ENCODE measurements around the gene WDR18.

The WDR18 gene

GRCh38 chr19:1008268-1009040 lies 24.3 kb downstream of the WDR18 start:
- DNase-seq (ENCODE audit: low spot score) = no peak

- no peak for DNase-seq (ENCODE audit: low spot score)
These were observed 25.2 kb downstream of the WDR18 start for GRCh38 chr19:1009041-1009980.

- DNase-seq (ENCODE audit: low spot score) = no peak
These were observed 25.9 kb downstream of the WDR18 start for GRCh38 chr19:1009981-1010538.

GRCh38 chr19:1010586-1011510 lies 26.7 kb downstream of the WDR18 start:
- DNase-seq (ENCODE audit: low spot score) = no peak

GRCh38 chr19:1011831-1012333 lies 27.7 kb downstream of the WDR18 start:
- DNase-seq (ENCODE audit: low spot score) = no peak

- DNase-seq (ENCODE audit: low spot score) = no peak
These were observed 28.2 kb downstream of the WDR18 start for GRCh38 chr19:1012334-1012733.

GRCh38 chr19:1013218-1013617 lies 29.1 kb downstream of the WDR18 start:
- no peak for DNase-seq (ENCODE audit: low spot score)

- DNase-seq (ENCODE audit: low spot score) = no peak
These were observed 30.3 kb downstream of the WDR18 start for GRCh38 chr19:1014161-1015060.

- DNase-seq (ENCODE audit: low spot score) = no peak
These were observed 31.1 kb downstream of the WDR18 start for GRCh38 chr19:1015061-1015781.

- no peak for DNase-seq (ENCODE audit: low spot score)
These were observed 31.9 kb downstream of the WDR18 start for GRCh38 chr19:1015782-1016646.

GRCh38 chr19:1016647-1017114 lies 32.5 kb downstream of the WDR18 start:
- no peak for DNase-seq (ENCODE audit: low spot score)

GRCh38 chr19:1017115-1017905 lies 33.2 kb downstream of the WDR18 start:
- no peak for DNase-seq (ENCODE audit: low spot score)

- no peak for DNase-seq (ENCODE audit: low spot score)
These were observed 33.8 kb downstream of the WDR18 start for GRCh38 chr19:1017906-1018305.

- DNase-seq (ENCODE audit: low spot score) = no peak
These were observed 34.2 kb downstream of the WDR18 start for GRCh38 chr19:1018393-1018792.

GRCh38 chr19:1018932-1019615 lies 34.9 kb downstream of the WDR18 start:
- no peak for DNase-seq (ENCODE audit: low spot score)

GRCh38 chr19:1019616-1019961 lies 35.4 kb downstream of the WDR18 start:
- DNase-seq (ENCODE audit: low spot score) = no peak
